ENCODE data around the gene AUTS2. TPM values are rescaled to one million over a fixed set of nuclear protein-coding genes. Genes with fewer than 3 reads are reported as not detected.

Gene AUTS2
- total and polyA plus RNA-seq, 9 of the 15 experiments (the other 6 are each of a cell fraction or from before 2014, with no cell fraction given) = 0.58 TPM; not detected in 8

GRCh38 chr7:70159121-70159520, 560.8 kb downstream of the AUTS2 start (continued):
- no peak for TF ChIP-seq ZNF318 (IDR thresholded peaks at IDR 0.05; ENCODE audit: borderline replicate concordance in 1 of 2, low read depth in 1 of 2)
